ENCODE results near the gene PDYN. TPM values are rescaled to one million over a fixed set of nuclear protein-coding genes. Genes with fewer than 3 reads are reported as not detected.

PDYN gene
- total and polyA plus RNA-seq, 2 donors (not counting 1 experiment from before 2014, with no cell fraction given) = not detected

DNA sequence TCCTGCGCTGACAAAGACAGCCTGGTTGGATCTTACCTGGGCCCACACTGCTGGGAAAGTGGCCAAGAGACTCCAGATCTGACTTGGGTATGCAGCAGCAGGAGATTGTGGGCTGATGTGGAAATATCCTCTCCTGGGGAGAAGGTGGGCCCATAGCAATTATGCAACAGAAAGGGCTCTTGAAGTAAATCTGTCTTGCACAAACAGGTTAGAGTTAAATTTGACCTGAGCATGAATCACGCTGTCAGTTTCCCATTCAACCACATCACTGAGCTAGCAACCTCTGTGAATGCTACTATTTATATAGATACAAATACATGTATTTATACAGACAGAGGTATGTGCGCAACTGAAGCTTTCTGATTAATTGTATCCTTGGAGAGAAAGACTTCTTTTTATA is 28.3 kb upstream of the PDYN start:
- no peak for ATAC-seq (ENCODE audit: low read depth)

DNA sequence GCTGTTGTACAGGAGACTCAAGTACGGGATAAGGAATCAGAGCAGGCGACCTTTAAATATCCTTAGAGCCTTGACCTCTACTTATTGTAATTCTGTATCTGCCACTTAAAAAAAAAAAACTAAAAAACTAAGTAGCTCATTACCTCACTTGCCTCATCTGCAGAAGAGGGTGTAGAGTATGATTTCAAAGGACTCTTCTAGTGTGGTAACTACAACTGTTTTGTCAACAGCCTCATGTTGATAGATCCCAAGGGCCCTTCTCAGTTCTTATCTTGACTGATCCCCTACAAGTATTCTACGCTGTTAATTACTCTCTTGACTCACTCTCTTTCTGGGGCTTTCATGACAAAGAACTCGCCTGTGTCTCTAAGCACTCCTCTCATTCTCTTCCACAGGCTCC is 16.7 kb upstream of the PDYN start:
- POLR2A ChIA-PET = no interaction called here
- no peak overlapping the region for H3K4me3 Mint-ChIP-seq
- no peaks in the 10 kb centered on the region for H3K9me3 Mint-ChIP-seq (ENCODE audit: insufficient read depth)
- DNase-seq (no peak), ATAC-seq (ENCODE audit: low read depth) (no peak)
- no peak for TF ChIP-seq CTCF (IDR thresholded peaks at IDR 0.05)
- no peak for TF ChIP-seq EZH2 (IDR thresholded peaks at IDR 0.05; ENCODE audit: borderline replicate concordance, insufficient read depth, low read depth, low read length, poor library complexity, severe bottlenecking)
- H3K27ac Mint-ChIP-seq = no peak overlapping the region
- H3K79me2 ChIP-seq (ENCODE audit: control insufficient read depth, insufficient read depth, low read length) = no peaks in the 10 kb centered on the region
- H3K9me3 ChIP-seq (ENCODE audit: control extremely low read depth in 1 of 3, control insufficient read depth in 2 of 3, insufficient read depth in 1 of 3, low read length in 2 of 3) = no peaks in the 10 kb centered on the region
- H3K36me3 ChIP-seq (replicated peaks in 1 of 2; ENCODE audit: control extremely low read depth in 1 of 2, control insufficient read depth in 1 of 2, extremely low read depth in 1 of 2, insufficient read depth in 2 of 2, low read length in 1 of 2) = no peaks in the 10 kb centered on the region
- H3K27me3 ChIP-seq (replicated peaks in 1 of 4; ENCODE audit: control extremely low read depth in 1 of 4, control insufficient read depth in 3 of 4, insufficient read depth in 4 of 4, low read length in 3 of 4) = peaks cover 0 to 16% (median 12%) of the 10 kb centered on the region in 4 experiments
- no peak overlapping the region for H3K4me3 ChIP-seq (ENCODE audit: control extremely low read depth in 1 of 5, extremely low read depth in 1 of 5, insufficient read depth in 1 of 5, low read depth in 2 of 5, low read length in 4 of 5)
- H3K4me1 Mint-ChIP-seq = no peaks in the 10 kb centered on the region
- H4K20me1 ChIP-seq (ENCODE audit: control insufficient read depth, insufficient read depth, low read length, poor library complexity, severe bottlenecking) = no peaks in the 10 kb centered on the region
- no peak overlapping the region for H3K4me2 ChIP-seq (replicated peaks; ENCODE audit: low read depth, low read length, poor library complexity, severe bottlenecking)
- no peaks in the 10 kb centered on the region for H3K4me1 ChIP-seq (ENCODE audit: control insufficient read depth in 2 of 2, insufficient read depth in 2 of 2, low read length in 2 of 2)
- no peak overlapping the region for H2AFZ ChIP-seq (ENCODE audit: insufficient read depth, low read depth, low read length, poor library complexity, severe bottlenecking)
- intact Hi-C loops (cut with micrococcal nuclease) = no loop called here
- no peak overlapping the region for H3K9ac ChIP-seq (ENCODE audit: low read length)
- H3K27ac ChIP-seq (ENCODE audit: low read length in 2 of 2) = no peak overlapping the region
- WGBS (ENCODE audit: insufficient coverage) = 52% methylated on average over 2 of the region's 4 CpGs
- CTCF ChIA-PET = interaction anchor here (1.0 kb wide), 1 partner anchor 162 kb away, joined by 5 read pairs; no protein-coding TSS in a partner anchor
- H3K27me3 Mint-ChIP-seq = peaks cover 43% of the 10 kb centered on the region

More for the DNA sequence above, 28.3 kb upstream of the PDYN start:
- Mint-ChIP-seq H3K27me3 (peaks cover 27% of the 10 kb centered on the region), H3K4me3 (no peak overlapping the region), H3K9me3 (ENCODE audit: insufficient read depth) (no peaks in the 10 kb centered on the region), H3K4me1 (no peaks in the 10 kb centered on the region), H3K27ac (no peak overlapping the region)
- intact Hi-C loops (cut with micrococcal nuclease) = no loop called here
- Histone ChIP-seq H3K79me2 (ENCODE audit: control insufficient read depth, insufficient read depth, low read length) (no peaks in the 10 kb centered on the region), H4K20me1 (ENCODE audit: control insufficient read depth, insufficient read depth, low read length, poor library complexity, severe bottlenecking) (no peaks in the 10 kb centered on the region), H3K27me3 (replicated peaks in 1 of 4; ENCODE audit: control extremely low read depth in 1 of 4, control insufficient read depth in 3 of 4, insufficient read depth in 4 of 4, low read length in 3 of 4) (peaks cover 0 to 5% (median 1%) of the 10 kb centered on the region in 4 experiments), H3K9ac (ENCODE audit: low read length) (no peak overlapping the region), H3K27ac (ENCODE audit: low read length in 2 of 2) (no peak overlapping the region), H3K4me2 (replicated peaks; ENCODE audit: low read depth, low read length, poor library complexity, severe bottlenecking) (no peak overlapping the region), H3K9me3 (ENCODE audit: control extremely low read depth in 1 of 3, control insufficient read depth in 2 of 3, insufficient read depth in 1 of 3, low read length in 2 of 3) (peaks cover 0 to 15% (median 8%) of the 10 kb centered on the region in 3 donors), H3K36me3 (replicated peaks in 1 of 2; ENCODE audit: control extremely low read depth in 1 of 2, control insufficient read depth in 1 of 2, extremely low read depth in 1 of 2, insufficient read depth in 2 of 2, low read length in 1 of 2) (no peaks in the 10 kb centered on the region), H3K4me1 (ENCODE audit: control insufficient read depth in 2 of 2, insufficient read depth in 2 of 2, low read length in 2 of 2) (no peaks in the 10 kb centered on the region), H2AFZ (ENCODE audit: insufficient read depth, low read depth, low read length, poor library complexity, severe bottlenecking) (no peak overlapping the region), H3K4me3 (ENCODE audit: control extremely low read depth in 1 of 5, extremely low read depth in 1 of 5, insufficient read depth in 1 of 5, low read depth in 2 of 5, low read length in 4 of 5) (no peak overlapping the region)
- ChIA-PET CTCF (interaction anchor here (1.2 to 1.3 kb wide), 2 partner anchors 14 to 257 kb away, joined by 3 read pairs; no protein-coding TSS in a partner anchor), POLR2A (no interaction called here)
- WGBS (ENCODE audit: insufficient coverage) = no CpG with 5 or more reads among the region's 3 CpGs
- no peak for DNase-seq
- TF ChIP-seq CTCF (IDR thresholded peaks at IDR 0.05) (no peak), EZH2 (IDR thresholded peaks at IDR 0.05; ENCODE audit: borderline replicate concordance, insufficient read depth, low read depth, low read length, poor library complexity, severe bottlenecking) (no peak)

Data from B cell (primary cell).